GM19035 (cell line): ENCODE measurements around the gene AGAP6.
"Not testable (repeated sequence)": the region's sequence is repeated elsewhere in the genome, so short reads cannot be mapped to it uniquely, and the experiment has no call there.

ENCODE experiments used
- ATAC-seq: cut with Tn5 transposase; IDR thresholded peaks from one replicate; pipeline ENCODE4 v1.9.1; 2021; ENCODE audit not compliant: unreplicated experiment

Gene AGAP6

GRCh38 chr10:49988376-49988775, at the start of gene AGAP6:
Gene AGAP6, plus strand, starts transcription at chr10:49988406. Its CDS starts 310 bp downstream, at chr10:49988716.
- not testable (repeated sequence) for ATAC-seq

- peak; percentile 67 for ATAC-seq
Measured at GRCh38 chr10:49941447-49942338, 46.5 kb upstream of the AGAP6 start, which contains the start of the genes PARG and TIMM23B. Gene PARG, minus strand, starts transcription at chr10:49942027. Its CDS starts 302 bp downstream, at chr10:49941725. Gene TIMM23B, plus strand, starts transcription at chr10:49942053. Its CDS starts 142 bp downstream, at chr10:49942195.

GRCh38 chr10:49942339-49942705, 45.9 kb upstream of the AGAP6 start:
- peak; percentile 13 for ATAC-seq

- ATAC-seq = not testable (repeated sequence)
Measured at GRCh38 chr10:49943607-49944006, 44.6 kb upstream of the AGAP6 start.

GRCh38 chr10:49948142-49948541, 40.1 kb upstream of the AGAP6 start:
- ATAC-seq = peak; percentile 67

GRCh38 chr10:49948737-49949136, 39.5 kb upstream of the AGAP6 start:
- ATAC-seq = not testable (repeated sequence)

GRCh38 chr10:49952006-49952405, 36.2 kb upstream of the AGAP6 start:
- not testable (repeated sequence) for ATAC-seq

GRCh38 chr10:49953122-49953521, 35.1 kb upstream of the AGAP6 start:
- ATAC-seq = not testable (repeated sequence)

- not testable (repeated sequence) for ATAC-seq
Measured at GRCh38 chr10:49970331-49970857, 17.8 kb upstream of the AGAP6 start.

- ATAC-seq = not testable (repeated sequence)
Measured at GRCh38 chr10:49971466-49971865, 16.7 kb upstream of the AGAP6 start.

GRCh38 chr10:49972094-49972493, 16.1 kb upstream of the AGAP6 start:
- ATAC-seq = not testable (repeated sequence)

GRCh38 chr10:49977756-49978155, 10.4 kb upstream of the AGAP6 start:
- ATAC-seq = not testable (repeated sequence)

GRCh38 chr10:49987207-49987606, 999 bp upstream of the AGAP6 start:
- not testable (repeated sequence) for ATAC-seq

- not testable (repeated sequence) for ATAC-seq
Measured at GRCh38 chr10:49995321-49995720, 7.1 kb downstream of the AGAP6 start.

GRCh38 chr10:50014024-50014423, 25.8 kb downstream of the AGAP6 start:
- ATAC-seq = not testable (repeated sequence)

- not testable (repeated sequence) for ATAC-seq
Measured at GRCh38 chr10:50015596-50016220, 27.5 kb downstream of the AGAP6 start.

GRCh38 chr10:50016926-50017325, 28.7 kb downstream of the AGAP6 start:
- ATAC-seq = not testable (repeated sequence)

- not testable (repeated sequence) for ATAC-seq
Measured at GRCh38 chr10:50017646-50018045, 29.4 kb downstream of the AGAP6 start.

GRCh38 chr10:50019279-50019678, 31.1 kb downstream of the AGAP6 start:
- not testable (repeated sequence) for ATAC-seq

- ATAC-seq = not testable (repeated sequence)
Measured at GRCh38 chr10:50020451-50021024, 32.3 kb downstream of the AGAP6 start.

- no peak for ATAC-seq
Measured at GRCh38 chr10:50021646-50022045, 33.4 kb downstream of the AGAP6 start.
